HepG2 (cell line): ENCODE data around the gene KHNYN. TPM values are rescaled to one million over a fixed set of nuclear protein-coding genes. Genes with fewer than 3 reads are reported as not detected.

Experiments
- ARHGAP35 ChIP-seq: sonication (generic); formaldehyde crosslinking; IDR thresholded peaks from 2 replicates; pipeline ENCODE4 v1.9.0; 2022; ENCODE audit warnings: mild to moderate bottlenecking, inconsistent platforms, moderate library complexity, missing genetic modification reagents, borderline replicate concordance
- BRD4 ChIP-seq: sonication (generic); formaldehyde crosslinking; IDR thresholded peaks from 2 replicates; pipeline ENCODE4 v1.4.0; 2020; ENCODE audit warnings: missing genetic modification reagents
- IRF9 ChIP-seq: sonication (generic); formaldehyde crosslinking; IDR thresholded peaks from 2 replicates; pipeline ENCODE4 v1.8.0; 2022; ENCODE audit warnings: missing genetic modification reagents, mild to moderate bottlenecking, borderline replicate concordance
- KIAA2018 ChIP-seq: sonication (generic); formaldehyde crosslinking; IDR thresholded peaks from 2 replicates; pipeline ENCODE4 v1.5.0; 2020; ENCODE audit warnings: mild to moderate bottlenecking, missing genetic modification reagents, borderline replicate concordance
- RNF219 ChIP-seq: sonication (generic); formaldehyde crosslinking; IDR thresholded peaks from 2 replicates; pipeline ENCODE4 v1.5.0; 2020; ENCODE audit warnings: mild to moderate bottlenecking, missing genetic modification reagents
- SATB2 ChIP-seq: sonication (generic); formaldehyde crosslinking; IDR thresholded peaks from 2 replicates; pipeline ENCODE4 v1.5.0; 2020; ENCODE audit warnings: missing genetic modification reagents
- SOX13 ChIP-seq, 3 experiments: fragments of 450-650 bp in 1 of 3; sonication (generic) in 1 of 3; formaldehyde crosslinking in 1 of 3; IDR thresholded peaks in 2 of 3; conservative IDR thresholded peaks in 1 of 3; 2 replicates each; pipeline versions ENCODE4 v1.5.0 to v1.6.1; 2016 to 2020; ENCODE audit warnings: antibody characterized with exemption in 1 of 3, mild to moderate bottlenecking in 1 of 3, missing compliant biosample characterization in 1 of 3, missing genetic modification reagents in 1 of 3, moderate library complexity in 1 of 3
- SOX5 ChIP-seq: IDR thresholded peaks from 2 replicates; pipeline ENCODE4 v1.6.1; 2016; ENCODE audit warnings: borderline replicate concordance
- SUZ12 ChIP-seq: fragments of 150-350 bp; IDR thresholded peaks from 2 replicates; pipeline ENCODE4 v1.6.1; 2014; ENCODE audit warnings: low read depth, low read length
- ZBTB3 ChIP-seq: sonication (generic); formaldehyde crosslinking; IDR thresholded peaks from 2 replicates; pipeline ENCODE4 v1.4.0; 2020; ENCODE audit warnings: low read depth, mild to moderate bottlenecking, moderate library complexity, missing genetic modification reagents, borderline replicate concordance
- ZMYM4 ChIP-seq: sonication (generic); formaldehyde crosslinking; IDR thresholded peaks from 2 replicates; pipeline ENCODE4 v1.8.1; 2023; ENCODE audit warnings: mild to moderate bottlenecking, missing genetic modification reagents
- ZNF101 ChIP-seq: sonication (generic); formaldehyde crosslinking; IDR thresholded peaks from 2 replicates; pipeline ENCODE4 v1.4.0; 2020; ENCODE audit warnings: mild to moderate bottlenecking, low read depth, missing genetic modification reagents, borderline replicate concordance
- ZNF432 ChIP-seq: sonication (generic); formaldehyde crosslinking; IDR thresholded peaks from 2 replicates; pipeline ENCODE4 v1.5.0; 2020; ENCODE audit warnings: missing genetic modification reagents, mild to moderate bottlenecking, borderline replicate concordance
- ZNF558 ChIP-seq: sonication (generic); formaldehyde crosslinking; IDR thresholded peaks from 2 replicates; pipeline ENCODE4 v1.9.0; 2022; ENCODE audit warnings: mild to moderate bottlenecking, missing genetic modification reagents, borderline replicate concordance
- ZNF674 ChIP-seq: sonication (generic); formaldehyde crosslinking; IDR thresholded peaks from 2 replicates; pipeline ENCODE4 v1.5.0; 2020; ENCODE audit warnings: low read depth, mild to moderate bottlenecking, missing genetic modification reagents
- ZNF781 ChIP-seq: sonication (generic); formaldehyde crosslinking; IDR thresholded peaks from 2 replicates; pipeline ENCODE4 v1.5.1; 2020; ENCODE audit warnings: borderline replicate concordance, mild to moderate bottlenecking, missing genetic modification reagents; ENCODE audit errors: not compliant biosample characterization
- ZSCAN30 ChIP-seq: sonication (generic); formaldehyde crosslinking; IDR thresholded peaks from 2 replicates; pipeline ENCODE4 v1.5.0; 2020; ENCODE audit warnings: mild to moderate bottlenecking, missing genetic modification reagents
- polyA plus RNA-seq, 8 experiments: library from polyadenylated mRNA; depleted of rRNA in 3 of 8; stranded (reverse) in 7 of 8; unstranded in 1 of 8; fragments of >200 nt; fragmentation: Illumina TruSeq in 4 of 8; extraction: Trizol in 4 of 8; gene quantifications; 2 replicates each; pipeline versions ENCODE4 v1.2.1 to v1.2.3, GENCODE V29; 2011 to 2016; ENCODE audit warnings: low read depth in 4 of 8, missing spikeins in 1 of 8, mixed read lengths in 1 of 8; ENCODE audit not compliant: insufficient read depth in 1 of 8
- total RNA-seq, 5 experiments: library from RNA; depleted of rRNA; stranded (reverse); fragments of >200 nt; fragmentation: Illumina TruSeq; extraction: Trizol; gene quantifications; 2 replicates each; pipeline ENCODE4 v1.2.3, GENCODE V29; 2016; ENCODE audit warnings: low read depth in 1 of 5

KHNYN gene
- total and polyA plus RNA-seq, 2 of the 13 experiments (the other 11 are each of a cell fraction or from before 2014, with no cell fraction given), result 52.8 to 75.7 TPM

GRCh38 chr14:24441485-24441884, 11.7 kb downstream of the KHNYN start (continued):
- TF ChIP-seq BRD4, result no peak
- TF ChIP-seq ZSCAN30, result no peak
- TF ChIP-seq ZNF781 (CRISPR knock-in tag), result no peak
- no peak for TF ChIP-seq SOX5 (CRISPR knock-in tag)
- no peak for TF ChIP-seq ARHGAP35 (CRISPR knock-in tag)
- TF ChIP-seq IRF9, result no peak
- no peak for TF ChIP-seq SATB2 (CRISPR knock-in tag)
- no peak for TF ChIP-seq ZNF558 (CRISPR knock-in tag)
- TF ChIP-seq SOX13 (IDR thresholded peaks at IDR 0.05), result 0 out of 2 replicates have a peak, but pooled peaks have one; percentile 27
- no peak for TF ChIP-seq SOX13 (CRISPR knock-in tag; conservative IDR thresholded peaks at IDR 0.05 in 1 of 2, IDR thresholded peaks at IDR 0.05 in 1 of 2)
- no peak for TF ChIP-seq ZNF101
- TF ChIP-seq ZMYM4, result no peak
- no peak for TF ChIP-seq ZBTB3 (CRISPR knock-in tag)
- no peak for TF ChIP-seq ZNF432
- 0 out of 2 replicates have a peak, but pooled peaks have one; percentile 17 for TF ChIP-seq ZNF674
- no peak for TF ChIP-seq RNF219 (CRISPR knock-in tag)
- no peak for TF ChIP-seq KIAA2018 (CRISPR knock-in tag)
- no peak for TF ChIP-seq SUZ12
